Colon (tissue), 2 donors: Measurements from ENCODE around the gene CHN1.

Source experiments
- FAIRE-seq: peaks from 2 replicates; lab custom pipeline; 2012; peaks lifted over from hg19 to GRCh38; lab: Jason Lieb, UNC
- donor health status: control.
- donor health status: control.

CHN1 gene

GRCh38 chr2:174870787-174871186 lies 134.4 kb downstream of the CHN1 start:
- no peak for FAIRE-seq

- FAIRE-seq: no peak
These were observed 136.3 kb downstream of the CHN1 start for GRCh38 chr2:174868878-174869277.

DNA sequence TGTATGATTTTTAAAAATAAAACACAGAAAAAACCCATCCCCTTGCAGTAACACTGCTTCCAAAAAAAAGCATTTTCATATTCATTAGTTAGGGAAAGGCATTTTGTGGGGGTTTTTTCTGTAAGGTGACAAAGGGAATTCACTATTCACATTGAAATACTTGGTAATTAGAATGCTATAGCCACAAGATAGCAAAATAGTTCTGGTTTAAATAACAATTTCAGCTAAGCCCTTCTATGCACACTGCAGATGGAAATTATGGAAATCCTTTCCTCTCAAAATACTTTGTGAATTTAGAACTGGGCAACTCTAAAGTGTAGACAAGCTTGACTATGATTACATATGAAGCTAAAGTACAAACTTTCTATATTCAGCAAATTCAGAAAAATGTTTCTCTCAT lies 138.8 kb downstream of the CHN1 start:
- no peak for FAIRE-seq

GRCh38 chr2:174863183-174863582 lies 142.0 kb downstream of the CHN1 start:
- FAIRE-seq: no peak

DNA sequence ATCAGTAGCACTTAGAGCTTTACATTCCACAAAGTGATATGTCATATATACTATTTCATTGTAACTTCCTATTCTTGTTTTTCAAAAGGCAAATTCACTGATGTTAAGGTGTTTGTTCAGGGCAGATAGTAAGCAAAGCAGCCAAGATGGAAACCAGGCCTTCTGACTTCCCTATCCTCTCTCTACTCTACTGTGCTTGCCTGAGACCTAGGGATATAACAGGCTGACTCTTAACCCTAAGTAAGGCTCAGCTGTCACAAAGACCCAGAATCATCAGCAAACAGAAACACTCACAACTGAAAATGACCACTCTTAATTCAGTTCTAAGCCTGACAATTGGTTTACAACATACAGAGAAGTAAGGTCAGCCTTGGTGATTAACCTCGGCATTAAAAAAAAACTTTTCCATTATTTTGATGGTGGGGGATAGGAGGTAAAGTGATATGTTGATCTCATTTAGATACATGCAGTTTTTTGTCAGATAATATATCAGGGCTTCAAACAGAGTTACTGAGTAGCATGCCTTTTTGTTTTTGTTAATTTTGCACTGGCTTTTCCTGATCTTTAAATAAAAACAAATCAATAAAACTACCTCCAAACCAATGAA lies 145.5 kb downstream of the CHN1 start:
- no peak for FAIRE-seq

- FAIRE-seq: no peak
These were observed 146.4 kb downstream of the CHN1 start for GRCh38 chr2:174858745-174859144.

GRCh38 chr2:174856447-174856846 lies 148.7 kb downstream of the CHN1 start:
- FAIRE-seq: no peak

DNA sequence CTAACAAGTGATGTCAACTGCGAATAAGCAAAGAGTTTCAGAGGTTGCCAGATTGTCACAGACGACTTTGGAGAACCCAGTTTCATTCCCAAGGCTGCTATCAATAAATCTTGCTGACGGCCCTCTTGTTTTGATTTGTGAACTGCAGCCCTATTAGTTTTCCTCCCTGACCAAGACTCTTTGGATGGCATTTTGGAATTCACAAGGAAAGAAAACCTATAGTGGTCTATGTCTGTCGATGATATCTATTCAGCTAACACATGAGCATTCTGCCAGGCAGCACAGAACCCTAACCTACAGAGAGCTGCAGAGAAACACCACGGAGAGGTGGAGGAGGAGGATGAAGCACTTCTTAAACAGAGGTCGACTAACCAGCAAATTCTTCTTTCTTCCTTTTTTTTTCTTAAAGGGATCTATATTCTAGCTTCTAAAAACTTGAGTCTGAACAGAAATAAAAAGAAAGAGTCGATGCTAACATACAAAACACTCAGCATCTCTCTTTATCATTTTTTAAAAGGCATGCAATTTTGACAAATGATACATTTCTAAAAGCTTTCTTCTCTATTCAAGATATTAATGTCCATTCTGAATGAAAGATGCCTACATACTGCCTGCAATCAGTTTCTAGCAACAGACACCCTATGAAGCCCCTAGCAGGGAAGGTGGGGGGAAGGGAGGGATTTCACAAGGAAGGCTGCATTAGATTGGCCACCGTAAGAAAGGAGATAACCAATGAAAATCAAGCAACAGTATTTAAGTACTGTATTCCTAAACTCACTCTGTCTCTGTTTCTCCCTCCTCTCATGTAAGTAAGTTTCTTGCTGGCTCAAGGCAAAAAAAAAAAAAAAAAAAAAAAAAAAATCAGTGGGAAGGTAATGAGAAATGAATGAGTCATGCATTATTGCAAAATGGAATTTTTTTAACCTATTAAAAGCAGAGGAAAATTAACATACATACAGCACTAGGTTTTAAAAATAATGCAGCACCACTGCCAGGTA lies 157.9 kb downstream of the CHN1 start:
- FAIRE-seq: no peak

DNA sequence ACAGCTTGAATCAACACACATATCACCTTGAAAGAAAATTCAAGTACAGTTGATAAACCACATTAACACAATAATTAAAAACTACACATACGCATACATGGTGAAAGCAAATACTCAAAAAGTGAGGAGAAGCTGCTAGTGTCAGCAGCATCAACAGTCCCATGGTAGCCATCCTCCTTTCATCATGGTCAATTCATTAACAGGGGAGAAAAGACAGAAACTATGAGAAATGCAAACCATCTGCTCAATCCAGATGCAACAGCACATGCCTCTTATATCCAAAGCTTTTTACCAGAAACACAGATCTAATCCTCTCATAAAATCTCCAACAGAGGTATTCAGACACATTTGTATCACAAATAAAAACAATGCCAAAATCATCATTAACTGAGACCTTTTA lies 159.0 kb downstream of the CHN1 start:
- FAIRE-seq: no peak

GRCh38 chr2:174844295-174844708 lies 160.9 kb downstream of the CHN1 start:
- FAIRE-seq: no peak

GRCh38 chr2:174842496-174842895 lies 162.7 kb downstream of the CHN1 start:
- no peak for FAIRE-seq

DNA sequence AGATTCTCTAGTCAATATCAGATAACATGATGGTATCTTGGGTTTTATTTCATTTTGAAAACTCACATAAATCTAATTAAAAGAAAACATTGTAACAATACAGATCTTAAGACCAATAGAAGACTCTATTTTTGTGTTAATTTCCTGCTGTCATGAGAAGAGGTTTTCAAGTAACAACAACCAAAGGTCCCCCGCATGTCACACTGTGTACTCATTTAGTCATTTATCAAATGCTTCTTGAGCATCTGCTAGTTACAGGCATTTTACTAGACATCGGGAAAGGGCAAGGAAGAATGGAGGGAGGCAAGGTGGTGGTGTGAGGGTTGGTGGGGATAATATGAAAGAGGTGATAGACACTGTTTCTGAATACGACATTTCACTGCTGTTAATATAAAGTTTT lies 163.2 kb downstream of the CHN1 start:
- no peak for FAIRE-seq

- no peak for FAIRE-seq
These were observed 163.8 kb downstream of the CHN1 start for GRCh38 chr2:174841350-174841749.

DNA sequence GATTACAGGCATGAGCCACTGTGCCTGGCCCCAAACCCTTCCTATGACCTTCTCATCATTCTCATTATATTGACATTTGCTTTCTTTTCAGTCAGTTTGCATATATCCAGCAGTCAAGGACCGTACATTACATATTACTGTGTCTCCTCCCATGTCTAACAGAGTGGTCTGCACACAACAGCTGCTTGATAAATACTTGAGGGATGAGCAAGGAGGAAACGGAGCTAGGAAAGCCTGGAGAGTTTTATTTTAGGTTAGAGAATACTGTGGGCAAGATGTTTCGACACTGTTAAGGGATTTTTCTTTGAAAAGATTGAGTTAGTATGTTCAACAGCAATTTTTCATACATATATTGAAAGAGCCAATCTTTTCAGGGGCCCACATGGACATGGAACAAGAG lies 164.7 kb downstream of the CHN1 start:
- FAIRE-seq: no peak

- FAIRE-seq: no peak
These were observed 165.5 kb downstream of the CHN1 start for GRCh38 chr2:174839662-174840061.

GRCh38 chr2:174836995-174837390 lies 168.2 kb downstream of the CHN1 start:
- no peak for FAIRE-seq

- no peak for FAIRE-seq
These were observed 168.7 kb downstream of the CHN1 start for GRCh38 chr2:174836377-174836994.

DNA sequence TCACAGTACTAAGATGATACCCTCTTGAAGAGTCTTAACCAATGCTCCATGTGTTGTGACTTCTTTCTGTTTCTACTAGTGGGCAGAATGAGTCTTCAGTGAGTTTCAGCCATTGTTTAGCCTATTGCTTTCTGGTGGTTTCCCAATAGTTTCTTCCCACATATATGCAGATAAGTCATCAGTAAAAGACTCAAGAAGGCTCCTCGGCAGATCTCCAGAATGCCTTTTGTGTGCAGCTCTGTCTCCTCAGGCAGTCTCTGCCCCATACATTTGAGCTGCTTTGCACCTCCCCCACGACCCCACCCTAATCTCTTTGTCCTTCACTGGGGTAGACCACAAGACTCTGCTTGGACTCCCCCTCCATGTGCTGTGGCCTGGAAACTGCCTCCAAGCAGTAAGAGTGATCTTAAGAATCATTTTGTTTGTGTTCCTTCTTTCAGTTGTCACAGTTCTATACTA lies 169.4 kb downstream of the CHN1 start:
- FAIRE-seq: no peak

DNA sequence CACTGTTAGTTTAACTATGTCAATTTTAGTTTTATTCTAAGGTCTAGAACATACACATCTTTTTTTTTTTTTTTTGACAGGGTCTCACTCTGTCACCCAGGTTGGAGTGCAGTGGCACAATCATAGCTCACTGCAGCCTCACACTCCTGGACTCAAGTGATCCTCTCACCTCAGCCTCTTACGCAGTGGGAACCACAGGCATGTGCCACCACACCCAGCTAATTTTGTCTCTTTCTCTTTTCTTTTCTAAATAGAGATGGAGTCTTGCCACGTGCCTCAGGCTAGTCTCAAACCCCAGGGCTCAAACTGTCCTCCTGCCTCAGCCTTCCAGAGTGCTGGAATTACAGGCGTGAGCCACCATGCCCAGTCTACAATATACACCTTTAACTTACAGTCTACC lies 171.4 kb downstream of the CHN1 start:
- no peak for FAIRE-seq

DNA sequence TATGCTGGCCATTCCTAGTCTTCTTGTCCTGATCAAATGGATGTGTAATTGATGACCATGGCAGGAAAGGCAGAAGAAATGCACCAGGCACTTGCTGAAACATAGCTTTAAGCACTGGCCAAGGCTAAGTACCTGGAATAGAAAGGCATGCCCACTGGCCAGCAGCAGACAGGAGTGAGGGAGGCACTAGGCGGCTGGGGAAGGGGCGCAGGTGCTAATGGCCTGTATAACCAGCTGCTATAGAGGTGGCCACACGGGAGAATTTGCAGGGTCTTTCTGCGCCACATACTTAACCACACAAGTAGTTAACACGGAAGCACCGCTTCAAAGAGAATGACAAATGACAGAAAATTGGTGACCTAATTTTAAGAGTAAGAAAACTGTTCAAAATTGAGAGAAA lies 174.6 kb downstream of the CHN1 start:
- FAIRE-seq: no peak

GRCh38 chr2:174829550-174829949 lies 175.6 kb downstream of the CHN1 start:
- FAIRE-seq: no peak

DNA sequence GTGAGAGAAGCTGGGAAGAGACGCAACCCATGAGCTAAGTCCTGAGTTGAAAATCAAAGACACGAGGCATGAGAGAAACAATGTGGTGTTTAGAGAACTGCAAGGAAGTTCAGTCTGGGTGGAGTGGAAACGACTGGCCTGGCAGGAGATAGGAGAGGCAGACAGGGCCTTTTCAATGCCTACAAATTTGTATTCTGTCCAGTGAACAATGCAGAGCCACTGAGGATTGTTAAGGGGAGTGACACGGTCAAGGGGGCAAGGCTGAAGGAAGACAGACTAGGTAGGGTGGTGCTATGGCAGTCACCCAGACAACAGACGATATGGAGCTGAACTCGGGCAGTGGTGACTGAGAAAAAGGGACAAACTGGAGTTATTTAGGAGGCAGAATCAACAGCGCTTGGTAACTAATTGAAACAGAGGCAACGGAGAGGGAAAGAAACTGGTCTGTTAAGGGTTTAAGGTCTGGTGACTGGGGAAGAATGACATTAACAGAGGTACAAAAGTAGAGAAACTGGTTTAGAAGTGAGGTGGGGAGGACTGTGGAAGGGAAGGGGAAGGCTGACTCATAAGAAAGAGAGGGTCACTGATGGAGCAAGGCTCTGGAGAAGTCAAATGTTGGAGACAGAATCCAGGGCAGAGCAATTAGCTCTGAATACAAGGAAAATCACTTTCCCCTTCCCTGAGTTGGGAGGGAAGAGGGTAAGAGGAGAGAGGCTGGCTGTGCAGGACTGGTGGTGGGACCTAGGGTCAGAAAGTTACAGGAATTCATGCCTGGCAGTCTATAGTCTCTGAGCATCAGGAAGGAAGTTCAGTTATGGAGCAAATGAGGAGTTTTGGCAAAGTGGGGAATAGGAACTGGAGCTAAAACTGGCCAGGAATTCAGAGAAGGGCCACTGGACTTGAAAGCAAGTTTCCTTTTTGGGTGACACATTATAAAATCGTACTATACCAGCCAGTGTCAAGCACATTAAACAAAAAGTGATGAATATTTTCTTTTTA lies 177.5 kb downstream of the CHN1 start:
- no peak for FAIRE-seq
